HS-5 (cell line): ENCODE results near the gene TEX10.
"Not testable (repeated sequence)": the region's sequence is repeated elsewhere in the genome, so short reads cannot be mapped to it uniquely, and the experiment has no call there.

Experiments used
- DNase-seq: peaks from one replicate; pipeline ENCODE4 v3.0.0-alpha.2; 2012; ENCODE audit warnings: low read depth

The TEX10 gene

DNA sequence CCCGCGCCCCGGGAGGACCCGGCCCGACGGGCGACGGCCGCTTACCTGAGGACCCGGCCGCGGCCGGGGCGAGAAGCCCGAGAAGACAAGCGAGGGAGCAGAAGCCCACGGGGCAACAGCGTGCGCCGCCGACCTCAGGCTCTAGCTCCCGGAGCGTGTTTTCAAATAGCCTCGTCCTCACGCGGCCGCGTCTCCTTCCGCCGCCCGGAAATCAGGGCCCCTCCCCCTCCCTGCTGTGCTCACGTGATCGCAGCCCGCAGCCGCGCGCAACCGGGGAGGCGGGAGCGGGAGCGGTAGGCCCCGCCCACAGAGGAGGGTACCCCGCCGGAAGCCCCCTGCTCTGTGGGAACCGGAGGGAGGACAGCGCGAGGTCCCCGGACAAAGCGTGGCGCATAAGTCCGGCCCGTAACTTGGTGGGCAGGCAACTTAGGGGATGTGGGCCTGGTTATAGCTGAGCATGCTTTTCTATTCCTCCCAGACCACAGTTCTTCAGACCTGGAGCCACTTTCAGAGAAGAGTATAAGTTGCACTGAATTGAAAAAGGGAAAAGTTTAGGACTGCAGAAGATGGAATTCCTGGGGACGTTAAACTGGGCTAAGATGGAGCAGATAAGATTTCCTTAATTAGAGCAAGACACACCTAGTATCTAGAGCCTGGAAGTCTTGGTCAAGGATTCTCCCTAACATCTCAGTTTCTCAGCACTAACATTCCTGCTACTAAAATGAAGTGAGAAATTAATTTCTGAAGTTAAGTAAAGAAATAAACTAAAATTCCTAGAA is at the start of gene TEX10:
Gene TEX10 (minus strand): TSS at position 216 of the 779 bp plus-strand sequence. CDS start 3,579 bp downstream, outside the sequence.
- peak; percentile 54 for DNase-seq

DNA sequence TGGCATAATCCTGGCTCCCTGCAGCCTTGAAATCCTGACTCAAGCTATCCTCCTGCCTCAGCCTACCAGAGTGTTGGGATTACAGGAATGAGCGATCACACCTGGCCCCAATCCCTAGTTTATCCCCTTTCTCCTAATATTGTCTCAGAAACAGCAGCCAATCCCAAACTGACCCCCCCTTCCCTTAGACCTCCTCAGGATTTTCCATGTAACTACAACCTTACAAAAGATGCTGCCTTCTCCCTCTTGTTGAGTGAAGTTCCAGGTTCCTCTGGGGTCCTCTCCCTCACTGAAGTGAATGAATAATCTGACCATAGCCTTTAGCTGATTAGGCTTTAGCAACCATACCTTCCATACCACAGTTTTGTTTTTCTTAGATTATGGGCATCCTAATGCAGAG is 48.3 kb upstream of the TEX10 start:
- no peak for DNase-seq

DNA sequence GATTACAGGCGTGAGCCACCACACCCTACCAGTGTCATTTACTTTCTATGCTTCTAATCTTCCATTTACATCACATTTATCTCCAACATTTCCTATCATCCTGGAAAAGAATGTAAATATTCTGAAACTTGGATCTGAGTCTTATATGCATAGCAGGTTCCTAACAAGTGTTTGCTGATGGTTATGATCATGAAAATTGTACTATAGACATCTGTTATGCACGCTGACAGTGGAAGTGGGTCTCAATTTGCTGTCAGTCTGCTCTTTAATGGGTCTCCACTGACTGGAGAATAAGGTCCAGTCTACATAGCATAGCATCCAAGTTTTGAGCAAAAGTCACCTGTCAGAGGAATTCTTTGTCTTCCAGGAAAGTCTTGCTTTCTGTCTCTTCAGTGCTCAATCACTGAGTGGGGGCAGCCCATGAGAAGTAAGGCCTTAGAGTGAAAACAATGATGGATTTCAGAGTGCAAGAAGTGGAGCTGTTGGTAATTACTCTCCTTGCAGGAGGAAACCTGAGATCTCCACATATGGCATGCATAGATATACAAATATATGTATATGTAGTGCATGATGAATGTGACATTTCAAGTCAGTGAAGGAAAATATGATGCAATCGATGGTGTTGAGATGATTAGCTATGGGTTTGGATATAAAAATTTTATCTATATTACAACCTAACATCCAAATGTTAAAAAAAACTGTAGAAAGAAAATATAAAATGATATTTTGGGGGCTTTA is 45.0 kb upstream of the TEX10 start:
- DNase-seq, result no peak

DNA sequence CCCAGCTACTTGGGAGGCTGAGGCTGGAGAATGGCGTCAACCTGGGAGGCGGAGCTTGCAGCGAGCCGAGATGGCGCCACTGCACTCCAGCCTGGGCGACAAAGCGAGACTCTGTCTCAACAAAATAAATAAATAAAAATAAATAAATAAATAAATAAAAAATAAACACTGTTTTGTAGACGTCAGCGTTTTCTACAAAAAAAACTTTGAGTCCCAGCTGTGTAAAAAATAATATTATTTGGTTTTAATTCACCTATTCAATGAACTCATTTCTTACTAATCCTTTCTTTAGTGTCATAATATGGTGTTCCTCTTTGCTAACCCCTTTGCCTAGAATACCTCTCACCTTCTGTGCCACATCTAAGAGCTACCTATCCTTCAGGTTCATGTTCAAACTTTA is 44.0 kb upstream of the TEX10 start:
- no peak for DNase-seq

DNA sequence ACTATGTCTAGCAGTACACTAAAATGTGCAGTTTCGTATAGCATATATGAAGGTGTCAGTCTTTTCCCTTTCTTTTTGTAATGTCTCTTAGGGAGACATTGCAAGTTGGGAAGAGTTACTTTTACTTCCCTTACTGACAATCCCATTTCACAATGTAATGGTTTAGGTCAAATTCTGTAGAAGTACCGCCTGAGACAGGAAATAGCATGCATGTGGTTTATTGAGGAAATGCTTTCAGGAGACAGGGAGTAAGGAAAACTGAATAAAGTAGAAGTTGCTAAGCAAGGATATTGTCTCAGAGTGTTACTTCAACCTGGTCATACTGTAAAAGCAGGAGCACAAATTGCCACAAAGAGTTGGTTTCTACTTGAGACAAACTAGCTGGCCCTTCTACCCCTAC is 42.1 kb upstream of the TEX10 start:
- DNase-seq, result no peak

DNA sequence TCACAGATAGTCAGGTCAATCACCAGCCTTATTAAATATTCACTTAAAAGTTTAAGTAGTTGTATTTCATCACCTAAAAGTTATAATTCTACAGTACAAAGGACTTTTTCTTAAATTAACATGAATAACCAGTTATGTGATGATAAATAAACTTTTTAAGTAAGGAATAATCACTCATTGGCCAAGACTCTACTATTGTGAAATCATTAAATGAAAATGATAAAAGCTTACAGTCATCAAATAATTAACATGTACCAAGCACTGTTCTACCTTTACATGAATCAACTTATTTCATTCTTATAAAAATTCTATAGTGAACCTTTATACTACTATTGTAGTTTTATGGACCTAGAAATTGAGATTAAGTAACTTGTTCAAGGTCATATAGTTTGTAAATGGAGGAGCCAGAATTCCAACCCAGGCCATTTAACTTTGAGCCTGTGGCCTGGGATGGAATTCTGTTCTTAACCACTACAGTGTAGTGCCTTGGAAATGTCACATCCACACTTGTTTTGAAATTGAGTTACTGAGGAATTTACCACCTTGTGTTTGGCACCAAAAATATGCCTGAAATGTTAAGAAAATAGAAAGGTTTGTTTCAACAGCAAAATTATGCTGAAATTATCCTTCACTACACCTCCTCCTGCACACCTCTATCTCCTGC is 41.4 kb upstream of the TEX10 start:
- DNase-seq, result no peak

DNA sequence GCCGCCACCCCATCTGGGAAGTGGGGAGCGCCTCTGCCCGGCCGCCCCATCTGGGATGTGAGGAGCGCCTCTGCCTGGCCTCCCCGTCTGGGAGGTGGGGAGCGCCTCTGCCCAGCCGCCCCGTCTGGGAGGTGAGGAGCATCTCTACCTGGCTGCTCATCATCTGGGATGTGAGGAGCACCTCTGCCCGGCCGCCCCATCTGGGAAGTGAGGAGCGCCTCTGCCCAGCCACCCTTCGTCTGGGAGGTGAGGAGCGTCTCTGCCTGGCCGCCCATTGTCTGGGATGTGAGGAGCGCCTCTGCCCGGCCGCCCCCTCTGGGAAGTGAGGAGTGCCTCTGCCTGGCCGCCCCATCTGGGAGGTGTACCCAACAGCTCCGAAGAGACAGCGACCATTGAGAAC is 40.2 kb upstream of the TEX10 start:
- DNase-seq, result not testable (repeated sequence)

DNA sequence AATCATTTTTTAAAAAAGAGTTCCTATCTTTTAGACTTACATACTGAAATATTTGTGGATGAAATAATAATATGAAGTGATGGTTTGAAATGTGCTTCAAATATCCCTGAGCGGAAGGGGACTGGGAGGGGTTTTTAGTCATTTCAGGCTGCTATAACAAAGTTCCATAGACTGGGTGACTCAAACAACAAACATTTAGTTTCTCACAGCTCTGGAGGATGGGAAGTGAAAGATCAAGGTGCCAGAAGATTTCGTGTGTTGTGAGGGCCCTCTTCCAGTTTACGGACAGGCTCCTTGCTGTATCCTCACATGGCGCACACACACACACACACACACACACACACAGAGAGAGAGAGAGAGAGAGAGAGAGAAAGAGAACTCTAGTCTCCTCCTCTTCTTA is 27.1 kb upstream of the TEX10 start:
- DNase-seq, result peak; percentile 63

DNA sequence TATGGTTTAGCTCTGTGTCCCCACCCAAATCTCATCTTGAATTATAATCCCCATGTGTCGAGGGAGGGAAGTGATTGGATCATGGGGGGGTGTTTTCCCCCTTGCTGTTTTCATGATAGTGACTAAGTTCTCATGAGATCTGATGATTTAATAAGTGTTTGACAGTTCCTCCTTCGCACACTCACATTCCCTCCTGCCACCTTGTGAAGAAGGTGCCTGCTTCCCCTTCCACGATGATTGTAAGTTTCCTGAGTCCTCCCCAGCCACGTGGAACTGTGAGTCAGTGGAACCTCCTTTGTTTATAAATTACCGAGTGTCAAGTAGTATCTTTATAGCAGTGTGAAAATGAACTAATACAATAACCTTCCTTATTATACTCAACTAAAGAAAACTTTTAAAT is 24.3 kb upstream of the TEX10 start:
- no peak for DNase-seq

DNA sequence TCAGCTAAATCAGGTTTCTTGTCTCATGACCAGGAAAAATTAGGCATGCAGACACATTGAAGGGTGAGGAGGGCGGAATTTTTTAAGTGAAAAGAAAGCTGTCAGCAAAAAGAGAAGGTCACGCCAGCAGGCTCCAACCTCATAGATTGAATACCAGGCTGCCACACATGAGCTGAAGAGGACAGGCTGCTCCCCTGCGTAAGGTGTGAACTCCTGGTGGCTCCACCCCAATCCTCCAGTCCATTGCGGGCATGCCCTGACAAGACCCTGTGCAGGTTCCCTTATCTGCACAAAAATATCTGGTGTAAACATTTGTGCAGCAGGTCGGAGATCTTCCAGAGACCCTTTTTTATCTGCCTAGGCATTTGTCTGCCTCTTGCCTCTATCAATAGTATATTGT is 22.9 kb upstream of the TEX10 start:
- no peak for DNase-seq

DNA sequence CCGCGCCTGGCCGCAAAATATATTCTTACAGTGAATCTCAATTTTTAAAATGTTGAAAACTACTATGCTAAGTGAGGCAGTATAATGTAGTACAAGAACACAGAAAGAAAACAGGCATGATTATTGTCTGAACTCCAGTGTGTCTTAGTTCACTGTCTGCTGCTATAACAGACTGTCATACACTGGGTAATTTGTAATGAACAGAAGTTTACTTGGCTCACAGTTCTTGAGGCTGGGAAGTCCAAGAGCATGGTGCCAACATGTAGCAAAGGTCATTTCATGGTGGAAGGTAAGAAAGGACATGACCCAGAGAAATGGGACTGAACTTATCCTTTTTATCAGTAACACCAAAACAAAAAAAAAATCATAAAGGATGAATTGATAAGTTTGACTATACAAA is 19.9 kb upstream of the TEX10 start:
- DNase-seq, result no peak

DNA sequence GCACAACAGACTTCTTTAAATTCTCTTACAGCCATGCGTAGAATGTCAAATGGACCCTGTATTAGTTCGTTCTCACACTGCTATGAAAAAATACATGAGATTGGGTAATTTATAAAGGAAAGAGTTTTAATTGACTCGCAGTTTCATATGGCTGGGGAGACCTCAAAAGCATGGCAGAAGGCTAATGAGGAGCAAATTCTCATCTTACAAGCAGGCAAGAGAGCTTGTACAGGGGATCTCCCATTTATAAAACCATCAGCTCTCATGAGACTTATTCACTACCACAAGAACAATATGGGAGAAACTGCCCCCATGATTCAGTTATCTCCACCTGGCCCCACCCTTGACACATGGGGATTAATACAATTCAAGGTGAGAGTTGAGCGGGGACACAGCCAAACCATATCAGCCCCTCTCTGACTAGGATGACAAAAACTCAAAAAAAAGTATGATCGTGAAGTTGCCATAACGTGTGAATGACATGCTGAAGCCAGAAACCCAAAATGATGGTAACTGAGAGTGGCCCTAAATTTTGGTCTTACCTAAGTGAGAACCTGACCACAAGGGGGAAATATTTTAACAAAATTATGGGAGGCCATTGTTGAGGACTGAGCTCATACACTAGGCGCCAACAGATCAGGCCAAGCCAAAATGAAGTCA is 17.5 kb upstream of the TEX10 start:
- DNase-seq, result no peak

DNA sequence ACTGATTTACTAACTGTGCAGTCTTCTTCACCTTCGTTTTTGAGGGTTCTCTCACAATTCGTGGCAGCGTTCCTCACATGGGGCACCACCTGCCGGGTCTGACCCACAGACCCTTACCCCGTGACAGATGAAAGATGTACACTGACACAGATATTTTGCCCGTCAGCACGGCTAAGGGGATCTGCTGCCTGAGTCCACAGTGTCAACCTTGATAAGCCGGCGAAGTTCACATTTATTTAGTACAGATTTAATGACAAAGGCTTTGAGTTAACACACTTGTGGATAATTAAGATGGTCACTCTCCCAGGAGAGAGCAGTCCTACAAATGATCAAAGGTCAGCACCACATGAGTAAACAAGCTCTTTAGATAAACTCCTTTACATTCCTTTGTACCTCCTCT is 15.9 kb upstream of the TEX10 start:
- no peak for DNase-seq

DNA sequence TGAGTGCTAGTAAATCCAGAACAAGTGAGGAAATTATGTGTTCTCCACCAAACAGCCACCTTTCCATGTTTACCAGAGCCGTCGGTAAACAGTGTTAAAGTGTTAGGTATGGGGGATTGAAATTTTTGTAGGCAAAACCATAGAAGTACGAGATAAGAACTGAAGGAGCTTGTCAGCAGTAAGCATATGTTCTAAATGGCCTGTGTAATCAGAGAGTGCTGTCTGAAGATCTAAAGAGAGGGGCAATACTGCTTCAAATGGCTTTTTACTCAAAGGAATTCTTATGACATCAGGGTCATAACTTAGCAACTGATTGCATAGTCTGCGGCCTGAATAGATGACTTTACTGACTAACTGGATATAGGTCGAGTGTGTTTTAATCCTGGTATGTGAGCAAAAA is 13.4 kb upstream of the TEX10 start:
- DNase-seq, result no peak

DNA sequence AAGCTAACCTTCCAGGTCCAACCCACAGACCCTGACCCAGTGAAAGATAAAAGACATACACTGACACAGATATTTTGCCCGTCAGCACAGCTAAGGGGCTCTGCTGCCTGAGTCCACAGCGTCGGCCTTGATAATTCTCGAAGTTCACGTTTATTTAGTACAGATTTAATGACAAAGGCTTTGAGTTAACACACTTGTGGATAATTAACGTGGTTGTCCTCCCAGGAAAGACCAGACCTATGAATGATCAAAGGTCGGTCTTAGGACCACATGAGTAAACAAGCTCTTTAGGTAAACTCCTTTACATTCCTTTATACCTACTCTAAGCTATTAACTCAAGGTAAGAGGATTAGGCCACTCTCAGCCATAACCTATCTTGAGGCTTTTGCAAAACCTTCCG is 11.3 kb upstream of the TEX10 start:
- no peak for DNase-seq

DNA sequence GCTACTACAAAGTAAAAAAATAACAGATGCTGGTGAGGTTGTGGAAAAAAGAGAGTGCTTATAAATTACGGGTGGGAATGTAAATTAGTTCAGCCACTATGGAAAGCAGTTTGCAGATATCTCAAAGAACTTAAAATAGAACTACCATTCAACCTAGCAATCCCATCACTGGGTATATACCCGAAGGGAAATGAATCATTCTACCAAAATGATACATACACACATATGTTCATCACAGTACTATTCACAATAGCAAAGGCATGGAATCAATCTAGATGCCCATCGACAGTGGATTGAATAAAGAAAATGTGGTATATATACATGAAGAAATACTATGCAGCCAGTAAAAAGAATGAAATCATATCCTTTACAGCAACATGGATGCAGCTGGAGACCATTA is 6.3 kb upstream of the TEX10 start:
- DNase-seq, result no peak

DNA sequence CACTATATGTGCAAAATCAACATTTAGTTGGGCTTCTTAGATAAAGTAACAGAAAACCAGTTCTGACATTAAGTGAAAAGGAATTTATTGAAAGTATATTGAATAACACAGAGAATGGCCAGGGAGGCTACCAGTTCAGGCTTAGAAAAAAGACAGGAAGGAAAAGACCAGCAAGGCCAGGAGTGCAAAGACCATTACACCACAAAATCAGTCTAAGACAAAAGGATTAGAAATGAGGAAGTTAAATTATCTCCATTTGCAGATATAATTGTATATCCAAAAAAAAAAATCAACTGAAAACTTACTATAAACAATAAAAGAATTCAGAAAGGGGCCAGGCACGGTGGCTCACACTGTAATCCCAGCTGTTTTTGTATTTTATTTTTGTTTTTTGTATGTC is 4.8 kb upstream of the TEX10 start:
- no peak for DNase-seq

DNA sequence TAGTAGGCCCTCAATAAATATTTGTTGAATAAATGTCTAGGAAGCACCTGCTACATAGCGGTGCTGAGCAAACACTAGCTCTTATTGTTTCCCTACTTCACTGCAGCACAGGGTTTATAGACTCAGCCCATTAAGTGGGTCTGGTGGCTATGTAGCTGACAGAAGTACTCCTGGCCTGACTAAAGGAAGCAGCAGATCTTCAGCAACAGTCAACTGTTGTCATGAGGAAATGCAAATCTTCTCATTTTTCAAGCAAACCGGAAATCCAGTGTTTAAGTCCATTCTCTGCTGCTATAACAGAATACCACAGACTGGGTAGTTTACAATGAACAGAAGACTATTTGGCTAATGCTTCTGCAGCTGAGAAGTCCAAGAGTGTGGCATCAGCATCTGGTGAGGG is 2.8 kb upstream of the TEX10 start:
- DNase-seq, result no peak

DNA sequence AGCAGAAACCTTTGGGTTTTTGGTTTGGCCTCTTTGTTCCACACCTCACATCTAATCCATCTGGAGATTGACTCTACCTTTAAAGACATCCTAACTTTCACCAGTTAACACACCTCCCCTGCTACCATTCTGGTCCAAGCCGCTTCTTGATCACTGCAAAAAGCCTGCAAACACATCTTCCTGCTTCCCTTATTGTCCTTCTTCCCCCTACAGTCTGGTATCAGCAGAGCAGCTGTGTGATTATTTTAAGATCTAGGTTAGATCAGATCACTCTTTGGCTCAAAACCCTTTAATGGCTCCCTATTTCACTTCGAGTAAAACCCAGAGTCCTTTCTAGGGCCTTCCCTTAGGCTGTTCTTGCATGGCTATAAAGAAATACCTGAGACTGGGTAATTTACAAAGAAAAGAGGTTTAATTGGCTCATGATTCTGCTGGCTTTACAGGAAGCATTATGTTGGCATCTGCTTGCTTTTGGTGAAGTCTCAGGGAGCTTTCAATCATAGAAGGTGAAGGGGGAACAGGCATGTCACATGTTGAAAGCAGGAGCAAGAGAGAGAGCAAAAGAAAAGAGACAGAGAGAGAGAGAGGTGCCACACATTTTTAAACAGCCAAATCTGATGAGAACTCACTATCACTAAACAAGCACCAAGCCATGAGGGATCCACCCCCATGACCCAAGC is 1.5 kb upstream of the TEX10 start:
- DNase-seq, result no peak

DNA sequence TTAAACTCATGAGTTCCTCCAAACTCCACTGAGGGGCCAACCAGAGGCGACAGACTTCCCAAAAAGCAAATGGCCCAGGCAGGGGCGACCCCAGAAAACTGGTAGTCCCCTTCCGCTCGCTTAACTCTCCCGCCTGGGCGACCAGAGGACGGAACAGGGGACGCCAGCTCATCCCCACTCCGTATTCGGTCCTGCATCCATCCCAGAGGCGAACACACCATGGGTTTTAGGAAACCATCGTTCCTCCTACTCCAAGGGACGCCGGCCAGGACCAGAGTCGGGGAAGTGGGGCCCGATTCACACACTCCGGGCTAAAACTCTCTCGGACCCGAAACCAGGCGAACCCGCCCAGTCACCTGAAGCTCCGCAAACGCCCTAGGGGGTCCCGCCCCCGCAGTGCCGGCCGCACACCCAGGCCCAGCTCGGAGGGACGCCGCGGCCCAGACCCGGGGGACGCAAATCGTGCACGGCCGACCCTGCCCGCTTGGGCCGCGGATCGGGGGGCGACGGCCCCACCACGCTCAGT is 478 bp downstream of the TEX10 start:
- no peak for DNase-seq

DNA sequence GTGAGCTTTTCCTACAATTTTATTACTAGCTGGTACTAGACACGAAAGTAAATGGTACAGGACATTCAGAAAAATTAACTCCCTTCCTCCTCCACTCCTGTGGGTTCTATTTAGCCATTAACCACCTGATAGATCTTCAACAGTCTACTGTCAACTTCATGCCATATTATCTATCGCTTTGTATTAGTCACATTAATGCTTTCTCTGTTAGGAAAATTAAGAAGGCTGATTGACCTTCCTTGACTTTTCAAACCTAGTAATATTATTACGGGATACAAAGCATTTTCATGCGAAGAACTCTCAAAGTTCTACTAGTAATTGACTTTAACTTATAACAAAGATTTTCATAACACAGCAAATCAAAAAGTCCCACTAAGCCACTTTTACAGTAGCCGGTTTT is 1.2 kb downstream of the TEX10 start:
- DNase-seq, result no peak

DNA sequence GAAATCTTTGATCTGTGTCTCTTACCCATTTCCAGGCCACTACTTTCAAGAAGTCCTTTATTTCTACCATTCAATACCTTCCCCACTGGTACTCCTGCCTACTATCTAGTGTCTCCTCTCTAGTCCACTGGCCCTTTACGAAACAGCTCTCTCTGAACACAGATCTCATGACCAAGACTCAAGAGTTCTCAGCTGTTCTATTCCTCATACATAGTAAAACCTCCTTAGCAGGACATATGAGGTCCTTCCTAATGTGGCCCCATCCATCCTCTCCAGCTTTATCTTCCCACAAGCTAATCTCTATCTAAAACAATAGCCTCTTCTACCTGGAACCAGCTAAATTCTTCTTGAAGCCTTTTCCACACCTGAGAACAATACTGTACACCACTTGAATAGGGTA is 2.6 kb downstream of the TEX10 start:
- DNase-seq, result no peak
